T-helper 17 cell (primary cell): Measurements from ENCODE around the gene CARS1. TPM values are rescaled to one million over a fixed set of nuclear protein-coding genes. Genes with fewer than 3 reads are reported as not detected.

Source experiments
- ATAC-seq: fragments of 150-1000 bp; cut with Tn5 transposase; 2 replicates; pipeline ENCODE4 v1.10.0; 2021; ENCODE audit warnings: mild to moderate bottlenecking, moderate library complexity
- DNase-seq, 3 donors: peaks; one replicate each; pipeline versions ENCODE4 v3.0.0 to v3.0.0-alpha.2; 2020 to 2021
- H3K9me3 ChIP-seq: one replicate; pipeline ENCODE4 v1.7.0; 2013; ENCODE audit warnings: low read length, mild to moderate bottlenecking; ENCODE audit not compliant: control insufficient read depth, poor library complexity, severe bottlenecking
- H3K27ac Mint-ChIP-seq: one replicate; pipeline ENCODE4 v1.8.0; 2022; ENCODE audit warnings: mild to moderate bottlenecking, moderate library complexity, mixed read lengths
- H3K27me3 Mint-ChIP-seq: one replicate; pipeline ENCODE4 v1.8.0; 2022; ENCODE audit warnings: mixed read lengths
- H3K36me3 Mint-ChIP-seq: one replicate; pipeline ENCODE4 v1.8.0; 2022; ENCODE audit warnings: low read depth, mixed read lengths
- H3K4me1 Mint-ChIP-seq: one replicate; pipeline ENCODE4 v1.8.0; 2022; ENCODE audit warnings: mild to moderate bottlenecking, mixed read lengths
- H3K4me3 Mint-ChIP-seq: one replicate; pipeline ENCODE4 v1.8.0; 2022; ENCODE audit warnings: mild to moderate bottlenecking, moderate library complexity, mixed read lengths
- total RNA-seq, 4 donors: library from RNA in 2 of 4; stranded (reverse) in 2 of 4; gene quantifications; one replicate each; pipeline ENCODE4 v1.2.3 and lab custom pipeline; 2022 to 2026

CARS1 gene
- total RNA-seq, 2 donors from 2014 or later: 41.4 to 52.0 TPM

DNA sequence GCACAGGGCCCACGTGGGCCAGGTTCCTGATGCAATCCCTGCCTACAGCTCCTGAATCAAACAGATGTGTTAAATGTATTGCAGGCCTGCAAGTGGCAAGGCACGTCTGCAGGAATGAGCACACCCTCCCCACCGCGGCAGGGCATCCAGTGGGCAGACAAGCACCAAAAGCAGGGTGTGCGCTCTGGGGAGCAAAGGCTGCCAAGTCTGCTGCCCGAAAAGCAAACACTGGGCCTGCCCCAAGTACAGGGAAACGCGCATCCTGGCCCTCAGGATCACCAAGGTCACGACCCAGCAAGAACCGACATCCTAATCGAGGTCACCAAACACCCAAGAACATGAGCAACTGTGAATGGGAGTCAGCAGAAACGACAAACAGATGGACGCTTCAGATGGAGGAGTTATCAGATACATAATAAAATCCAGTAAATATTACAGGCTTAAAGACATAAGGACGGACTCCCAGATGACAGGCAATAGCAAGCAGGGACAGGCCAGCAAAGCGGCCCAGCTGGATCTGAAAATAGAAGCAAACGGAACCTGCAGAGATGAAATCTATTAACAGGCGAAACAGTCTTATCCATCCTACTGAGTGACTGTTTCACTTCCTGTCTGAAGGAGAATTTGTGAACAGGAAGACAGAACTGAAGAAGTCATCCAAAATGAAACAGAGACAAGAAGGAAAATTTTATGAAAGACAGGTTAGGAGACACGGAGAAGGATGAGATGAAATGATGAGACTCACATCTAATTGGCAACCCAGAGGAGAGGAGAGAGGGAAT, 26.7 kb downstream of the CARS1 start:
- no peaks in the 10 kb centered on the region for H3K27me3 Mint-ChIP-seq
- peak overlapping the region; percentile 56 for H3K4me3 Mint-ChIP-seq
- peaks cover 20% of the 10 kb centered on the region for H3K36me3 Mint-ChIP-seq
- peaks cover 14% of the 10 kb centered on the region for H3K4me1 Mint-ChIP-seq
- peak overlapping the region; percentile 67 for H3K27ac Mint-ChIP-seq
- no peak for ATAC-seq
- no peaks in the 10 kb centered on the region for H3K9me3 ChIP-seq
- no peak for DNase-seq

GRCh38 chr11:3028813-3029212, 28.4 kb downstream of the CARS1 start:
- Mint-ChIP-seq H3K27ac (no peak overlapping the region), H3K4me3 (no peak overlapping the region), H3K4me1 (peaks cover 11% of the 10 kb centered on the region)

DNA sequence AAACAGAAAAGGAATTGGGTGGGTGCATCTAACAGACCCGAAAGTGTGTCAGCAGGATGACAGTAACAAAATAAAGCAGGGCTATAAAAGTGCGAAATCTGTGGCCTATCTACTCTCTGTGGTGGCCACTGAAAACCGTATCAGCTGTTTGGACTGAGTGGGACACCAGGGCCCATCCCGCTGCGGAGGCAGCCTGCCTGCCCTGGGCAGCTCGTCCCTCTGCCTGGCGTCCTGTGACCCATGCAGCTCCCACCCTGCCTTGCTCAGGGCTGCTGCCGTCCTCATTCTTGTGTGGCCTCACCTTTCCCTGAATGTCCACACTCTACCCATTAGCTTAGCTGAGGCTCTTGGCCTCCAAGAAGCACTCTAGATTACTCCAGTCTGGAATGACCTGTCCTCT, 30.4 kb downstream of the CARS1 start:
- H3K9me3 ChIP-seq: no peaks in the 10 kb centered on the region
- no peaks in the 10 kb centered on the region for H3K27me3 Mint-ChIP-seq
- H3K36me3 Mint-ChIP-seq: peaks cover 21% of the 10 kb centered on the region
- ATAC-seq: no peak
- no peak overlapping the region for H3K4me3 Mint-ChIP-seq
- peaks cover 29% of the 10 kb centered on the region for H3K4me1 Mint-ChIP-seq
- DNase-seq: no peak
- H3K27ac Mint-ChIP-seq: no peak overlapping the region

More at GRCh38 chr11:3028813-3029212, 28.4 kb downstream of the CARS1 start:
- ATAC-seq (no peak), DNase-seq (no peak)
- H3K27me3 Mint-ChIP-seq: no peaks in the 10 kb centered on the region
- H3K36me3 Mint-ChIP-seq: peaks cover 16% of the 10 kb centered on the region
- no peaks in the 10 kb centered on the region for H3K9me3 ChIP-seq

GRCh38 chr11:3022982-3023381, 34.2 kb downstream of the CARS1 start:
- DNase-seq (no peak), ATAC-seq (no peak)
- Mint-ChIP-seq H3K27ac (peak overlapping the region; percentile 92), H3K27me3 (no peaks in the 10 kb centered on the region), H3K4me3 (no peak overlapping the region), H3K4me1 (peaks cover 23% of the 10 kb centered on the region), H3K36me3 (peaks cover 10% of the 10 kb centered on the region)
- no peaks in the 10 kb centered on the region for H3K9me3 ChIP-seq

GRCh38 chr11:3022300-3022967, 34.8 kb downstream of the CARS1 start:
- Mint-ChIP-seq H3K27me3 (no peaks in the 10 kb centered on the region), H3K4me1 (peaks cover 23% of the 10 kb centered on the region)
- DNase-seq: no peak

GRCh38 chr11:3021125-3021524, 36.1 kb downstream of the CARS1 start:
- no peaks in the 10 kb centered on the region for H3K27me3 Mint-ChIP-seq
- no peak overlapping the region for H3K27ac Mint-ChIP-seq
- ATAC-seq: peak; percentile 69
- DNase-seq: peak in 1 of 3 donors; percentile 27
- H3K4me1 Mint-ChIP-seq: peaks cover 25% of the 10 kb centered on the region
- H3K9me3 ChIP-seq: no peaks in the 10 kb centered on the region
- H3K4me3 Mint-ChIP-seq: no peak overlapping the region
- peaks cover 10% of the 10 kb centered on the region for H3K36me3 Mint-ChIP-seq

More at GRCh38 chr11:3022300-3022967, 34.8 kb downstream of the CARS1 start:
- H3K36me3 Mint-ChIP-seq: peaks cover 11% of the 10 kb centered on the region
- H3K9me3 ChIP-seq: no peaks in the 10 kb centered on the region
- H3K27ac Mint-ChIP-seq: peak overlapping the region; percentile 92
- ATAC-seq: peak; percentile 23
- no peak overlapping the region for H3K4me3 Mint-ChIP-seq

GRCh38 chr11:3020011-3020410, 37.2 kb downstream of the CARS1 start:
- Mint-ChIP-seq H3K27me3 (no peaks in the 10 kb centered on the region), H3K4me1 (peaks cover 33% of the 10 kb centered on the region), H3K4me3 (no peak overlapping the region), H3K27ac (no peak overlapping the region), H3K36me3 (peaks cover 7% of the 10 kb centered on the region)
- no peak for ATAC-seq
- no peaks in the 10 kb centered on the region for H3K9me3 ChIP-seq
- no peak for DNase-seq

DNA sequence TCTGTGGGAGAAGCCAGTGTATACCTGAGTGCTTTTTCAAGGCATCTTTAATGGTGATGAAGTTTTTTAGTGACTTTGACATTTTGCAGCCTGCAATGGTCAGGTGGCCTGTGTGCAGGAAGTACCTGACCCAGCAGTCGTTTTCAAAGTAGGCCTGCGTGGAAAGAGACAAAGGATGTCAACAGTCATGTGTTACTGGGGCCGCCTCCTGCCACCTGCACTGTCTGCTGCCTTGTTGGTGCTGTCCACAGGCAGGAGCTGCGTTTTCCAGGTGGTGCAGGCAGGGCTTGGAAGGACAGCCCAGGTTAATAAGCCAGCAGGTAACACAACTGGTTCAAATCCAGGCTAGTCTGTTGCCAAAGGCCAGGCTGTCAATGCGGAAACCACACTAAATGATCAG, 38.6 kb downstream of the CARS1 start:
- Mint-ChIP-seq H3K36me3 (peaks cover 7% of the 10 kb centered on the region), H3K27me3 (no peaks in the 10 kb centered on the region), H3K4me1 (peaks cover 32% of the 10 kb centered on the region), H3K4me3 (no peak overlapping the region), H3K27ac (peak overlapping the region; percentile 86)
- DNase-seq (no peak), ATAC-seq (no peak)
- no peaks in the 10 kb centered on the region for H3K9me3 ChIP-seq

DNA sequence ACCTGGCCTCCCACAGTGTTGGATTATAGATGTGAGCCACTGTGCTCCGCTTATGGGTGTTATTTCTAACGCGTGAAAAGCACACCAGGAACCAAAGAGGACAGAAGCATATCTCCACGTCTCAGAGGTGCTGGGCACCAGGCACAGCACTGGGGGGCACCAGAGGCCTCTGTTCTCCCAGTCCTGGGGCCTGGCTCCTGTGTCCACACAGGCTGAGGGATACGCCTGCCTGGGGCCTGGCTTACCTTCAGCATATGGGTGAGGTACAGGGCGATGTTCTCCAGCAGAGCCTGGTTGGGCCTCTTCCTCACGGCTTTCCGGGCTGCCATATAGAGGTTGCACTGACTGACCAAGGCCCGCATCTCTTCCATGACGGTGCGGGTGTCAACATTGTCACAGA, 40.4 kb downstream of the CARS1 start:
- Mint-ChIP-seq H3K27ac (peak overlapping the region; percentile 86), H3K4me3 (no peak overlapping the region), H3K4me1 (peaks cover 21% of the 10 kb centered on the region), H3K36me3 (peaks cover 2% of the 10 kb centered on the region), H3K27me3 (no peaks in the 10 kb centered on the region)
- ATAC-seq: no peak
- H3K9me3 ChIP-seq: no peaks in the 10 kb centered on the region
- no peak for DNase-seq

DNA sequence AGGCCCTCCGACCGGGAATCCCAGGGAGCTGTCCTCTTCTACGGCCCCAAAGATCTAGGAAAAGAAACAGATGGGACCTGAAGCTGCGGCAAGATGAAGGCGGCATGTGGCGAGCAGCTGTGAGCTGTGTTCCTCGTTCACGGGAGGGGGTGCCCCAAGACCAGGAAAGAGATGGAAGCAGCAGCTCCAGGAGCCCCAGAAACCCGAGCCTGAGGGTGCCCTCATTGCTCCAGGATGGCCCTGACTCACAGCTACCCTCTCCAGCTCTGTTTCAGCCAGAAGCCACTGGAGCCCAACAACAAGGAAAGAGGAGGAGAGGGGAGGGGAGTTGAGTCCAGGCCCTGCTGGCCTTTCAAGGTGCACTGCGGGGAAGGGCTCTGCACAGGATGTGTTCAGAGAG, 41.4 kb downstream of the CARS1 start:
- peaks cover 3% of the 10 kb centered on the region for H3K36me3 Mint-ChIP-seq
- H3K4me1 Mint-ChIP-seq: peaks cover 21% of the 10 kb centered on the region
- H3K27me3 Mint-ChIP-seq: no peaks in the 10 kb centered on the region
- H3K4me3 Mint-ChIP-seq: peak overlapping the region; percentile 63
- no peak for ATAC-seq
- peak overlapping the region; percentile 92 for H3K27ac Mint-ChIP-seq
- H3K9me3 ChIP-seq: no peaks in the 10 kb centered on the region
- no peak for DNase-seq

DNA sequence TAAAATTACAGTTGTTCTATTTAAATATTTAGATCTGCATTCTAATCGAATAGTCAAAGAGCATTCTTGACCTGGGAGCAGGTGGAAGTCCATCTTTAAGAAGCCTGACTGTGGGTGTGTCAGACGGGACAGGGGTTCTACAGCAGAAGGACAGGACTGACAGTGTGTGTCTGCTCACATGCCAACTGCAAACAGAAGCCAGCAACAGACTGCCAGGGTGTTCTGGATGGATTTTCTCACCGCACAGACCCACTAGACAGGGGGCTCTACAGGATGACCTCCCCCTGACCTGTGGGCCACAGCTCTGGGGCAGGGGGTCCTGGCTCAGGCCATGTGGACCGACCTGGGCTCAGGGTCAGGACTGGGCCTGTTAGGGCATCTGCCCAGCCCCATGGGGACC, 42.3 kb downstream of the CARS1 start:
- Mint-ChIP-seq H3K4me1 (peaks cover 19% of the 10 kb centered on the region), H3K36me3 (peaks cover 5% of the 10 kb centered on the region)

DNA sequence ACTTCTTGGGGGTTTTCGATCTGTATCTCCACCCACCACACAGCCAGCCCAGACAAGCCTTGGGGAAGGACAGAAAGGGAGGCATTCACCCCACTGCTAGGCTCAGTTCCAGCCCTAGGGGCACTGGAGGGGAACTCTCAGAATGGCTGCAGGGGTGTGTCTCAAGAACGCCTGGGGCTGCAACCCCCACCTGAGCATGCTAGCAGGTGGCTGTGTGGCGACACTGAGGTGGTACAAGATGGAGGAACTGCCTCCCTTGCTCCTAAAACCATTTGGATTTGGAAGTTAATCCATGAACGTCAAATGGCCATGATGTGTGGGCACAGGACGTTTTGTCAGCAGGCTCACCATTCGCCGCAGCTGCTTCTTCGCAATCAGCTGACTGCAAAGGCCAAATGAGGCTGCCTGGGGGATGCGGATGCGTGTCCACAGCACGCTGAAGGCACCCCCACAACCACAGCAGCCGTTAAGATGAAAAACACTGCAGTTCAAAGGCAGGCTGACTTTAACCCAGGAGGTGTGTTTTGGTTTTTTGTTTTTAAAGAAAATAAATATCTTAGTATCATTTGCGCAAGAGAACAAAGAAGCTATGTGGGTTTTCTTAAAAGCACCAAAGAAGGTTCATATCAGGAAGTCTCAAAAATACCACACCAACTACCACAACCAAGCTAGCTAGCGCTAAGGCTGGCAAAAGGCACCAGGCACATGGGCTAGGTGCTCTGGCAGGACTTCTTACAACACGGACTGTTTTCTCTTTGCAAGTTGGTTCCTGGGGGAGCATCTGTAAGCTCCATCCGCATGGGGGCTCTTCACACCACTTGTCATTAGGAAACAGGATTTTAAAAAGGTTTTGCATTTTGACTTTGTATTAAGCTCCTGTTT, 42.9 kb downstream of the CARS1 start:
- Mint-ChIP-seq H3K4me1 (peaks cover 22% of the 10 kb centered on the region), H3K36me3 (peaks cover 5% of the 10 kb centered on the region), H3K4me3 (peak overlapping the region; percentile 63), H3K27me3 (no peaks in the 10 kb centered on the region), H3K27ac (peak overlapping the region; percentile 92)
- no peaks in the 10 kb centered on the region for H3K9me3 ChIP-seq
- ATAC-seq: peak; percentile 90
- peak; percentile 45 to 61 (median 58) for DNase-seq

More for the DNA sequence above, 42.3 kb downstream of the CARS1 start:
- H3K9me3 ChIP-seq: no peaks in the 10 kb centered on the region
- no peak for ATAC-seq
- DNase-seq: no peak
- Mint-ChIP-seq H3K27ac (peak overlapping the region; percentile 92), H3K27me3 (no peaks in the 10 kb centered on the region), H3K4me3 (peak overlapping the region; percentile 63)
